HepG2 (cell line): Measurements from ENCODE around the gene PSMC3IP. TPM values are rescaled to one million over a fixed set of nuclear protein-coding genes. Genes with fewer than 3 reads are reported as not detected.

Source experiments
- ARNT2 ChIP-seq: sonication (generic); formaldehyde crosslinking; IDR thresholded peaks from 2 replicates; pipeline ENCODE4 v1.8.0; 2022; ENCODE audit warnings: mild to moderate bottlenecking, low read depth, missing genetic modification reagents, moderate library complexity
- CENPT ChIP-seq: sonication (generic); formaldehyde crosslinking; IDR thresholded peaks from 2 replicates; pipeline ENCODE4 v1.8.0; 2022; ENCODE audit warnings: low read depth, mild to moderate bottlenecking, moderate library complexity, missing genetic modification reagents
- ELF3 ChIP-seq: IDR thresholded peaks from 2 replicates; pipeline ENCODE4 v1.6.1; 2016; ENCODE audit warnings: missing genetic modification reagents, missing compliant biosample characterization
- FOXK2 ChIP-seq: fragments of 450-650 bp; IDR thresholded peaks from 2 replicates; pipeline ENCODE4 v1.6.1; 2016
- GABPB1 ChIP-seq: IDR thresholded peaks from 2 replicates; pipeline ENCODE4 v1.6.1; 2016; ENCODE audit warnings: mild to moderate bottlenecking, missing genetic modification reagents, moderate library complexity, missing compliant biosample characterization
- HDAC1 ChIP-seq: sonication (generic); formaldehyde crosslinking; IDR thresholded peaks from 2 replicates; pipeline ENCODE4 v1.5.1; 2020; ENCODE audit warnings: mild to moderate bottlenecking, missing genetic modification reagents
- JARID2 ChIP-seq: sonication (generic); formaldehyde crosslinking; IDR thresholded peaks from 2 replicates; pipeline ENCODE4 v1.8.1; 2023; ENCODE audit warnings: missing genetic modification reagents, inconsistent platforms; ENCODE audit not compliant: insufficient replicate concordance
- KDM5A ChIP-seq: fragments of 200-600 bp; sonication (generic); IDR thresholded peaks from 2 replicates; pipeline ENCODE4 v1.7.0; 2018; ENCODE audit warnings: antibody characterized with exemption, mild to moderate bottlenecking, low read length, borderline replicate concordance
- MLLT10 ChIP-seq: sonication (generic); formaldehyde crosslinking; IDR thresholded peaks from 2 replicates; pipeline ENCODE4 v1.4.0; 2020; ENCODE audit warnings: missing genetic modification reagents
- PBX2 ChIP-seq: IDR thresholded peaks from 2 replicates; pipeline ENCODE4 v1.6.1; 2016; ENCODE audit warnings: control low read depth
- SNRNP70 ChIP-seq: fragments of 200-400 bp; formaldehyde crosslinking; IDR thresholded peaks from 2 replicates; pipeline ENCODE4 v1.6.1; 2017; ENCODE audit warnings: mild to moderate bottlenecking, low read depth, low read length, moderate library complexity
- TOPORS ChIP-seq: sonication (generic); formaldehyde crosslinking; IDR thresholded peaks from 2 replicates; pipeline ENCODE4 v1.8.0; 2023; ENCODE audit warnings: mild to moderate bottlenecking, missing genetic modification reagents
- TRIM24 ChIP-seq: sonication (generic); formaldehyde crosslinking; IDR thresholded peaks from 2 replicates; pipeline ENCODE4 v1.8.0; 2022; ENCODE audit warnings: mild to moderate bottlenecking, missing genetic modification reagents
- ZBTB26 ChIP-seq: IDR thresholded peaks from 2 replicates; pipeline ENCODE4 v1.6.1; 2016; ENCODE audit warnings: missing compliant biosample characterization, missing genetic modification reagents, borderline replicate concordance
- ZFP1 ChIP-seq: IDR thresholded peaks from 2 replicates; pipeline ENCODE4 v1.6.1; 2016
- ZFP37 ChIP-seq: sonication (generic); formaldehyde crosslinking; IDR thresholded peaks from 2 replicates; pipeline ENCODE4 v1.4.0; 2020; ENCODE audit warnings: missing genetic modification reagents, borderline replicate concordance
- ZNF276 ChIP-seq: sonication (generic); formaldehyde crosslinking; IDR thresholded peaks from 2 replicates; pipeline ENCODE4 v1.4.0; 2020; ENCODE audit warnings: mild to moderate bottlenecking, low read depth, missing genetic modification reagents
- ZNF484 ChIP-seq: sonication (generic); formaldehyde crosslinking; IDR thresholded peaks from 2 replicates; pipeline ENCODE4 v1.5.1; 2020; ENCODE audit warnings: mild to moderate bottlenecking, low read depth, missing genetic modification reagents, borderline replicate concordance
- polyA plus RNA-seq, 8 experiments: library from polyadenylated mRNA; depleted of rRNA in 3 of 8; stranded (reverse) in 7 of 8; unstranded in 1 of 8; fragments of >200 nt; fragmentation: Illumina TruSeq in 4 of 8; extraction: Trizol in 4 of 8; gene quantifications; 2 replicates each; pipeline versions ENCODE4 v1.2.1 to v1.2.3, GENCODE V29; 2011 to 2016; ENCODE audit warnings: low read depth in 4 of 8, missing spikeins in 1 of 8, mixed read lengths in 1 of 8; ENCODE audit not compliant: insufficient read depth in 1 of 8
- total RNA-seq, 5 experiments: library from RNA; depleted of rRNA; stranded (reverse); fragments of >200 nt; fragmentation: Illumina TruSeq; extraction: Trizol; gene quantifications; 2 replicates each; pipeline ENCODE4 v1.2.3, GENCODE V29; 2016; ENCODE audit warnings: low read depth in 1 of 5
- TF ChIP-seq, protein P1 (sequence below): sonication (generic); formaldehyde crosslinking; IDR thresholded peaks from 2 replicates; pipeline ENCODE4 v1.4.0; 2020; ENCODE audit warnings: mild to moderate bottlenecking, missing genetic modification reagents
- TF ChIP-seq, protein P2 (sequence below): sonication (generic); formaldehyde crosslinking; IDR thresholded peaks from 2 replicates; pipeline ENCODE4 v1.4.0; 2020; ENCODE audit warnings: missing genetic modification reagents

Gene PSMC3IP
- total and polyA plus RNA-seq, 2 of the 13 experiments (the other 11 are each of a cell fraction or from before 2014, with no cell fraction given), result 6.5 to 22.4 TPM

- TF ChIP-seq ZFP37 (CRISPR knock-in tag) (peak; percentile 58; the same call in 1 of the 2 replicates), SNRNP70 (no peak), KDM5A (peak; percentile 76), CENPT (CRISPR knock-in tag) (peak; percentile 89; the same call in 1 of the 2 replicates), ZBTB26 (peak; percentile 82), TRIM24 (CRISPR knock-in tag) (no peak), PBX2 (CRISPR knock-in tag) (no peak), ARNT2 (CRISPR knock-in tag) (peak; percentile 83), ZNF484 (CRISPR knock-in tag) (no peak), FOXK2 (no peak), ZNF276 (CRISPR knock-in tag) (no peak; the same call in 1 of the 2 replicates), JARID2 (CRISPR knock-in tag) (no peak), ZFP1 (peak; percentile 83), ELF3 (CRISPR knock-in tag) (peak; percentile 98), HDAC1 (CRISPR knock-in tag) (peak; percentile 99), GABPB1 (CRISPR knock-in tag) (peak; percentile 97), TOPORS (CRISPR knock-in tag) (no peak; the same call in 1 of the 2 replicates), MLLT10 (CRISPR knock-in tag) (no peak)
- TF ChIP-seq, protein P1, sequence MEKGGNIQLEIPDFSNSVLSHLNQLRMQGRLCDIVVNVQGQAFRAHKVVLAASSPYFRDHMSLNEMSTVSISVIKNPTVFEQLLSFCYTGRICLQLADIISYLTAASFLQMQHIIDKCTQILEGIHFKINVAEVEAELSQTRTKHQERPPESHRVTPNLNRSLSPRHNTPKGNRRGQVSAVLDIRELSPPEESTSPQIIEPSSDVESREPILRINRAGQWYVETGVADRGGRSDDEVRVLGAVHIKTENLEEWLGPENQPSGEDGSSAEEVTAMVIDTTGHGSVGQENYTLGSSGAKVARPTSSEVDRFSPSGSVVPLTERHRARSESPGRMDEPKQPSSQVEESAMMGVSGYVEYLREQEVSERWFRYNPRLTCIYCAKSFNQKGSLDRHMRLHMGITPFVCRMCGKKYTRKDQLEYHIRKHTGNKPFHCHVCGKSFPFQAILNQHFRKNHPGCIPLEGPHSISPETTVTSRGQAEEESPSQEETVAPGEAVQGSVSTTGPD (CRISPR knock-in tag), result no peak; the same call in 1 of the 2 replicates
- TF ChIP-seq, protein P2, sequence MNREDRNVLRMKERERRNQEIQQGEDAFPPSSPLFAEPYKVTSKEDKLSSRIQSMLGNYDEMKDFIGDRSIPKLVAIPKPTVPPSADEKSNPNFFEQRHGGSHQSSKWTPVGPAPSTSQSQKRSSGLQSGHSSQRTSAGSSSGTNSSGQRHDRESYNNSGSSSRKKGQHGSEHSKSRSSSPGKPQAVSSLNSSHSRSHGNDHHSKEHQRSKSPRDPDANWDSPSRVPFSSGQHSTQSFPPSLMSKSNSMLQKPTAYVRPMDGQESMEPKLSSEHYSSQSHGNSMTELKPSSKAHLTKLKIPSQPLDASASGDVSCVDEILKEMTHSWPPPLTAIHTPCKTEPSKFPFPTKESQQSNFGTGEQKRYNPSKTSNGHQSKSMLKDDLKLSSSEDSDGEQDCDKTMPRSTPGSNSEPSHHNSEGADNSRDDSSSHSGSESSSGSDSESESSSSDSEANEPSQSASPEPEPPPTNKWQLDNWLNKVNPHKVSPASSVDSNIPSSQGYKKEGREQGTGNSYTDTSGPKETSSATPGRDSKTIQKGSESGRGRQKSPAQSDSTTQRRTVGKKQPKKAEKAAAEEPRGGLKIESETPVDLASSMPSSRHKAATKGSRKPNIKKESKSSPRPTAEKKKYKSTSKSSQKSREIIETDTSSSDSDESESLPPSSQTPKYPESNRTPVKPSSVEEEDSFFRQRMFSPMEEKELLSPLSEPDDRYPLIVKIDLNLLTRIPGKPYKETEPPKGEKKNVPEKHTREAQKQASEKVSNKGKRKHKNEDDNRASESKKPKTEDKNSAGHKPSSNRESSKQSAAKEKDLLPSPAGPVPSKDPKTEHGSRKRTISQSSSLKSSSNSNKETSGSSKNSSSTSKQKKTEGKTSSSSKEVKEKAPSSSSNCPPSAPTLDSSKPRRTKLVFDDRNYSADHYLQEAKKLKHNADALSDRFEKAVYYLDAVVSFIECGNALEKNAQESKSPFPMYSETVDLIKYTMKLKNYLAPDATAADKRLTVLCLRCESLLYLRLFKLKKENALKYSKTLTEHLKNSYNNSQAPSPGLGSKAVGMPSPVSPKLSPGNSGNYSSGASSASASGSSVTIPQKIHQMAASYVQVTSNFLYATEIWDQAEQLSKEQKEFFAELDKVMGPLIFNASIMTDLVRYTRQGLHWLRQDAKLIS (CRISPR knock-in tag), result 0 out of 2 replicates have a peak, but pooled peaks have one; percentile 73
Measured at GRCh38 chr17:42554250-42555121, 23.0 kb downstream of the PSMC3IP start (continued).
